ENCODE data around the gene SUGCT.

- no peak for TF ChIP-seq POLR2AphosphoS5 (IDR thresholded peaks at IDR 0.05; ENCODE audit: low read depth, low read length)
- TF ChIP-seq POLR2A (IDR thresholded peaks at IDR 0.05; ENCODE audit: low read depth, low read length), result no peak
- TF ChIP-seq PAX5 (IDR thresholded peaks at IDR 0.05; ENCODE audit: insufficient read depth, low read length, severe bottlenecking), result no peak
- no peak for TF ChIP-seq SPI1 (IDR thresholded peaks at IDR 0.05; ENCODE audit: low read depth, low read length)
- no peak for TF ChIP-seq TAF1 (IDR thresholded peaks at IDR 0.05; ENCODE audit: low read depth, low read length)
- no peak for TF ChIP-seq POU2F2 (IDR thresholded peaks at IDR 0.05; ENCODE audit: low read depth, low read length)
Observed at GRCh38 chr7:40646717-40647116, 511.9 kb downstream of the SUGCT start.
